HUES6 (cell line): ENCODE results near the gene ARHGAP15.

Experiments
- H3K27ac ChIP-seq: 2 replicates; pipeline ENCODE4 v1.7.0; 2013; ENCODE audit warnings: low read depth, mild to moderate bottlenecking, low read length, inconsistent platforms
- H3K27me3 ChIP-seq: 2 replicates; pipeline ENCODE4 v1.6.1; 2013; ENCODE audit warnings: low read length; ENCODE audit not compliant: control insufficient read depth, insufficient read depth
- H3K36me3 ChIP-seq: 2 replicates; pipeline ENCODE4 v1.6.1; 2013; ENCODE audit warnings: low read length; ENCODE audit not compliant: control insufficient read depth, insufficient read depth
- H3K4me1 ChIP-seq: 2 replicates; pipeline ENCODE4 v1.6.1; 2013; ENCODE audit warnings: low read length; ENCODE audit not compliant: control insufficient read depth, insufficient read depth
- H3K4me3 ChIP-seq: 2 replicates; pipeline ENCODE4 v1.5.1; 2013; ENCODE audit warnings: low read depth, low read length
- H3K9ac ChIP-seq: one replicate; pipeline ENCODE4 v1.6.1; 2013; ENCODE audit warnings: mild to moderate bottlenecking, low read length
- H3K9me3 ChIP-seq: 2 replicates; pipeline ENCODE4 v1.6.1; 2013; ENCODE audit warnings: low read depth, low read length; ENCODE audit not compliant: control insufficient read depth, insufficient read depth

The ARHGAP15 gene

GRCh38 chr2:143458258-143459190 lies 329.3 kb downstream of the ARHGAP15 start:
- H3K4me3 ChIP-seq = no peak overlapping the region
- H3K9me3 ChIP-seq = no peaks in the 10 kb centered on the region
- H3K9ac ChIP-seq = no peak overlapping the region
- no peak overlapping the region for H3K27ac ChIP-seq
- no peaks in the 10 kb centered on the region for H3K27me3 ChIP-seq
- H3K36me3 ChIP-seq = no peaks in the 10 kb centered on the region
- H3K4me1 ChIP-seq = no peaks in the 10 kb centered on the region

- Histone ChIP-seq H3K36me3 (no peaks in the 10 kb centered on the region), H3K4me3 (no peak overlapping the region)
These were observed 331.2 kb downstream of the ARHGAP15 start for GRCh38 chr2:143460382-143460781.

GRCh38 chr2:143463719-143464118 lies 334.5 kb downstream of the ARHGAP15 start:
- Histone ChIP-seq H3K36me3 (no peaks in the 10 kb centered on the region), H3K27me3 (no peaks in the 10 kb centered on the region), H3K9ac (no peak overlapping the region), H3K4me3 (no peak overlapping the region), H3K27ac (no peak overlapping the region), H3K9me3 (no peaks in the 10 kb centered on the region), H3K4me1 (no peaks in the 10 kb centered on the region)

More at GRCh38 chr2:143460382-143460781, 331.2 kb downstream of the ARHGAP15 start:
- Histone ChIP-seq H3K4me1 (no peaks in the 10 kb centered on the region), H3K9ac (no peak overlapping the region), H3K27ac (no peak overlapping the region), H3K27me3 (no peaks in the 10 kb centered on the region), H3K9me3 (no peaks in the 10 kb centered on the region)

- Histone ChIP-seq H3K36me3 (no peaks in the 10 kb centered on the region), H3K4me3 (no peak overlapping the region), H3K27me3 (no peaks in the 10 kb centered on the region), H3K9ac (no peak overlapping the region), H3K9me3 (no peaks in the 10 kb centered on the region), H3K27ac (no peak overlapping the region), H3K4me1 (no peaks in the 10 kb centered on the region)
These were observed 337.2 kb downstream of the ARHGAP15 start for GRCh38 chr2:143466391-143466790.

GRCh38 chr2:143467011-143467410 lies 337.8 kb downstream of the ARHGAP15 start:
- Histone ChIP-seq H3K9ac (no peak overlapping the region), H3K27me3 (no peaks in the 10 kb centered on the region), H3K9me3 (no peaks in the 10 kb centered on the region), H3K4me1 (no peaks in the 10 kb centered on the region), H3K4me3 (no peak overlapping the region), H3K36me3 (no peaks in the 10 kb centered on the region), H3K27ac (no peak overlapping the region)

DNA sequence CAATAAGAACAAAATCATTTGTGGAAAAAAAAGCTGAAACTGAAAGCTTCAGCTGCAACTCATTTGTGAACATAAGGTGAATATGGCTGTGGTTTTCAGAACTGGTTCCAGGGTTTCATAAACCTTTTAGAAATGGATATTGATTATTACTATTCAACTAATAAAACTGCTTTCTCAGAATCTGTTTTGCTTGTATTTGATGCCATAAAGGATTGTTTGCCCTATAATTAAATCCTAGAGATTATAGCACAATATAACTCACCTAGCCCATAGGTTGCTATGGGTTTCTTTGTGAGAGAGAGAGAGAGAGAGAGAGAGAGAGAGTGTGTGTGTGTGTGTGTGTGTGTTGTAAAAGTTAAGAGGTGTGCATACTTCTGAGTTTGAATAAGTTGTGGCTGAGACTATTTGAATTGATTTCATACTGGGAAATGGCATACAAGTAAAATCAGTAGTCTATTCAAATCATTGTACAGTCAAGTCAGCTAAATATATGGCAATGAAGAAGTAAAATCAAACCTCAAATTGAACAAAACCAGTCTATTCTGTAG lies 339.2 kb downstream of the ARHGAP15 start:
- H3K36me3 ChIP-seq = no peaks in the 10 kb centered on the region
- no peaks in the 10 kb centered on the region for H3K27me3 ChIP-seq
- H3K4me1 ChIP-seq = no peaks in the 10 kb centered on the region
- H3K9ac ChIP-seq = no peak overlapping the region
- no peak overlapping the region for H3K4me3 ChIP-seq
- no peak overlapping the region for H3K27ac ChIP-seq
- no peaks in the 10 kb centered on the region for H3K9me3 ChIP-seq

- no peaks in the 10 kb centered on the region for H3K9me3 ChIP-seq
- no peak overlapping the region for H3K9ac ChIP-seq
- H3K4me3 ChIP-seq = no peak overlapping the region
- H3K27ac ChIP-seq = no peak overlapping the region
- H3K27me3 ChIP-seq = no peaks in the 10 kb centered on the region
- H3K4me1 ChIP-seq = no peaks in the 10 kb centered on the region
- no peaks in the 10 kb centered on the region for H3K36me3 ChIP-seq
These were observed 340.1 kb downstream of the ARHGAP15 start for GRCh38 chr2:143469323-143469722.

- Histone ChIP-seq H3K4me3 (no peak overlapping the region), H3K27ac (no peak overlapping the region), H3K9me3 (no peaks in the 10 kb centered on the region), H3K27me3 (no peaks in the 10 kb centered on the region), H3K9ac (no peak overlapping the region), H3K4me1 (no peaks in the 10 kb centered on the region), H3K36me3 (no peaks in the 10 kb centered on the region)
These were observed 342.3 kb downstream of the ARHGAP15 start for GRCh38 chr2:143471550-143471949.

GRCh38 chr2:143473216-143473615 lies 344.0 kb downstream of the ARHGAP15 start:
- no peaks in the 10 kb centered on the region for H3K4me1 ChIP-seq
- no peaks in the 10 kb centered on the region for H3K27me3 ChIP-seq
- H3K36me3 ChIP-seq = no peaks in the 10 kb centered on the region
- no peaks in the 10 kb centered on the region for H3K9me3 ChIP-seq
- H3K27ac ChIP-seq = no peak overlapping the region
- H3K9ac ChIP-seq = no peak overlapping the region
- H3K4me3 ChIP-seq = no peak overlapping the region

- Histone ChIP-seq H3K4me1 (no peaks in the 10 kb centered on the region), H3K9ac (no peak overlapping the region), H3K9me3 (no peaks in the 10 kb centered on the region), H3K4me3 (no peak overlapping the region), H3K36me3 (no peaks in the 10 kb centered on the region), H3K27me3 (no peaks in the 10 kb centered on the region), H3K27ac (no peak overlapping the region)
These were observed 344.6 kb downstream of the ARHGAP15 start for GRCh38 chr2:143473820-143474219.

DNA sequence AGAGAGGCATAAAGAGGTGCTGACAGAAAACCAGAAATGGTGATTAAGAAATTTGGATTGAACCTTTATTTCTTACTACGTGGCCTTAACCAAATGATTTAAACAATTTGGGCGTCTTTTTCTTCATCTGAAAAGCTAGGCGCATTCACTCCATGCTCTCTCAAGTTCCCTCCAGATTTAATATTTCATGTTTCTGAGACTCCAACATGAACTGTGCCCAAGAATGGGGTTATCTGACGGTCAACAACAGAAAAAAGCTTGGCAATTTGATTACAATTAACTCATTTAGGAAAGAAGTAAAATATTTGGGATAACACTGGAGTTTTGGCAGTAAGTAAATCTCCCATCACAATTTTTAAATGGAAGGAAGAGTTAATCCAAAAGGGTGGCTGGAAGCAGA lies 345.4 kb downstream of the ARHGAP15 start:
- no peak overlapping the region for H3K4me3 ChIP-seq
- no peak overlapping the region for H3K27ac ChIP-seq
- H3K27me3 ChIP-seq = no peaks in the 10 kb centered on the region
- H3K9me3 ChIP-seq = no peaks in the 10 kb centered on the region
- no peaks in the 10 kb centered on the region for H3K4me1 ChIP-seq
- H3K36me3 ChIP-seq = no peaks in the 10 kb centered on the region
- no peak overlapping the region for H3K9ac ChIP-seq
